GM21367 (cell line): ENCODE measurements around the gene PES1.
"Not testable (repeated sequence)": the region's sequence is repeated elsewhere in the genome, so short reads cannot be mapped to it uniquely, and the experiment has no call there.

Experiments used
- ATAC-seq: cut with Tn5 transposase; IDR thresholded peaks from one replicate; pipeline ENCODE4 v1.9.1; 2021; ENCODE audit not compliant: unreplicated experiment

PES1 gene

GRCh38 chr22:30556388-30556787 lies 35.3 kb downstream of the PES1 start:
- no peak for ATAC-seq

GRCh38 chr22:30555282-30556210 lies 36.2 kb downstream of the PES1 start:
- ATAC-seq = no peak

DNA sequence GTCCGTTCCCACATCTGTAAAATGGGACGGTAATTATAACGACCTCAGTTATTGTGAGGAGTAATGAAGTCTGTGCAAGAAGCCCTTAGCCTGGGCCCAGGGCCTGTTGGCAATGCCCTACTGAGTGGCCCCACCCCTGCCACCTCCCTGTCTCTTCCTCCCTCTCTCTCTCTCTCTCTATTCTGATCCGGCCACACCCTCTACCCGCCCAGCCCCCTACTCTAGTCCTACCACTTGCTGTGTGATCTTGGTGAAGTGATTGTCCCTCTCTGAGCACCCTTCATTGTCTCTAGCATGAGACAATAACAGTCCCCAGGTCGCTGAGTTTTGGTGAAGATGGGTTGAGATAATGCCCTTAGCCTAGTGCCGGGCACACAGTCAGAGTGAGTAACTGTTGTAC lies 37.7 kb downstream of the PES1 start:
- no peak for ATAC-seq

DNA sequence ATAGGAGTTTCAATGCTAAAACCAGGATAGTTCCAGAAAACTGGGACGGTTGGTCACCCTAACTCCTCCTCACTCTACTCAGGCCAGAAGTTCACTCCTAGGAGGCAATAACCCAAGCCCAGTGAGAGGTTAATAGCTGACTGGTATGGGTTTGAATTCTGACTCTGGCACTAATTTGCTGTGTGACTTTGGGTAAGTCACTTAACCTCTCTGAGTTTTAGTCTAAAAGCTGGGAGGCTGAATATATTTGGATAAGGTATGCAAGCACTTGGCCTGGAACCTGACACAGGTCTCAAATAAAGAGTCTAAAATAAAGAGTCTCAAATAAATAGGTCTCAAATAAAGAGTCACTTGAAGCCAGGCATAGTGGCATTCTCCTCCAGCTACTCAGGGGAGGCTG lies 39.0 kb downstream of the PES1 start:
- no peak for ATAC-seq

GRCh38 chr22:30551813-30552212 lies 39.9 kb downstream of the PES1 start:
- ATAC-seq = not testable (repeated sequence)

DNA sequence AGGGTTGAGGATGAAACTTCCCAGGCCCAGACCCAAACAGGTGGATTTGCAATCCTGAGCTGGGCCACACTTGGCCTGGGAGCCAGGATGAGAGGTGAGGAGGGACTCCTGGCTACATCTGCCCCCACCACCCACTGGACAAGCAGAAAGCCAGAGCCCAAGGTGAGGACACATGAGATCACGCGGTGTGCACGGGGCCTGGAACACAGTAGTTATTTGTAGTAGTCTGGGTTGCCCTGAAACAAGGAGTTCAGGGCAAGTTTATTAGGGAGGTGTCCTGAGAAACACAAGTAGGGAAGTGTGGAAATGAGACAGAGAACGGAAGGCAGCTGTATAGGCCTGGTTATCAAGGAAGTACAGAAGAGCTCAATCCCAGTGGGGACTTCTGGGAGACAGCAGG lies 44.5 kb downstream of the PES1 start:
- no peak for ATAC-seq

DNA sequence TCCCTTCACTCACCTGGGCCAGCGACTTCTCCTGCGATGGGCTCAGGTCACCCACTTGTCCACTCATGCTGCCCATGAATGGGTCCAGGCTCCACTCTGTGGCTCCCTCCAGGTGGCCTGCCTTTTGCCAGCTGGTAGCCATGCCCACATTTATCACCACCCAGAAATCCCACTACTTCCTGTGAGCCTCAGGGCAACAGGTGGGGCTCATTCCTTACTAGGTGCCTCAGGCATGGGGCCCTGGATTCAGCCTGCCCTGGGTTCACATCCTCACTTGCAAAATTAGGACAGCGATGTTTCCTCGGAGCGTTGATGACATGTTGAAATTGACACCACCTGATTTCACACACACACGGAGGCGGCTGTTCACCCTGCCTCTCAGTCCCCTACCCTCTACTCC lies 45.1 kb downstream of the PES1 start, which contains the start of gene SEC14L6:
Gene SEC14L6 (minus strand): TSS at position 126 of the 400 bp plus-strand sequence. CDS start 59 bp downstream, at position 67.
- ATAC-seq = no peak

- no peak for ATAC-seq
Observed at GRCh38 chr22:30542811-30543188, 48.9 kb downstream of the PES1 start.

- no peak for ATAC-seq
Observed at GRCh38 chr22:30541961-30542810, 49.5 kb downstream of the PES1 start.

DNA sequence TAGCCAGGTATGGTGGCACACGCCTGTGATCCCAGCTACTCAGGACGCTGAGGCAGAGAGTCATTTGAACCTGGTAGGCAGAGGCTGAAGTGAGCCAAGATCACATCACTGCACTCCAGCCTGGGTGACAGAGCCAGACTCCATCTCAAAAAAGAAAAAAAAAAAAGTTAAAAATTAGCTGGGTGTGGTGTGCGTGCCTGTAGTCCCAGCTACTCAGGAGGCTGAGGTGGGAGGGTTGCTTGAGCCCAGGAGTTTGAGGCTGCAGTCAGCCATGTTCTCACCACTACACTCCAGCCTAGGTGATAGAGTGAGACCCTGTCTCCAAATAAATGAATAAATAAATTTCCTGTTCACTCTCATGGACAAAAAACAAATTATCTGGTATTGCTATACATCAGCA lies 50.2 kb downstream of the PES1 start:
- ATAC-seq = not testable (repeated sequence)

DNA sequence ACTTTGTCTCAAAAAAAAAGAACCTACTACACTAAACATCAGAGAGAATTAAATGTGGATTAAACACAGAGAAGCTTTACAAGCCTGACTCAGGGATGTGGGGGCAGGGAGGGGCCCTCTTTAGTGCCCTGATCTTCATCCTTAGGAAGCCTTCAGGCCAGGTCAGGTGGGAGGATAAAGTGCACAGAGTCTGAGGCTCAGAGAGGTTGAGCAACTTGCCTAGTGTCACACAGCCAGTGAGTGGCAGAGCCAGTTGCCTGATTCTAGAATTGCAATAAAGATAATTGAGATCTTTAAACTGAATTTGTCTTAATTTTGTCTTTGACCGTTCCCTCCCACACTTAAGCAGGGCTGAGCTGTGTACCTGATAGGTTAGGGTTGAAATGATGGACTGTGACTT lies 52.3 kb downstream of the PES1 start:
- no peak for ATAC-seq

GRCh38 chr22:30538280-30538679 lies 53.4 kb downstream of the PES1 start:
- ATAC-seq = no peak

- ATAC-seq = no peak
Observed at GRCh38 chr22:30537083-30537731, 54.5 kb downstream of the PES1 start.

GRCh38 chr22:30535182-30535581 lies 56.5 kb downstream of the PES1 start:
- ATAC-seq = no peak

GRCh38 chr22:30531651-30532608 lies 59.8 kb downstream of the PES1 start:
- ATAC-seq = no peak

DNA sequence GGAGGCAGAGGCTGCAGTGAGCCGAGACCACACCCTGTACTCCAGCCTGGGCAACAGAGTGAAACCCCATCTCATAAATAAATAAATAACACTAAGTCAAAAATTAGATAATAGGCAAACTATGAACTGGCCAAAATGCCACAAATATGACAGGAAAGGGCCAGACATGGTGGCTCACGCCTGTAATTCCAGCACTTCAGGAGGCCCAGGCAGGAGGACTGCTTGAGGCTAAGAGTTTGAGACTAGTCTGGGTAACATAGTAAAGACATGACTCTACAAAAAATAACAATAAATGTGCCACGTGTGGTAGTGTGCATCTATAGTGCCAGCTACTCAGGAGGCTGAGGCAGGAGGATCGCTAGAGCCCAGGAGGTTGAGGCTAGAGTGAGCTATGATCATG lies 65.1 kb downstream of the PES1 start:
- no peak for ATAC-seq
